ENCODE data around the gene SHISAL1.

DNA sequence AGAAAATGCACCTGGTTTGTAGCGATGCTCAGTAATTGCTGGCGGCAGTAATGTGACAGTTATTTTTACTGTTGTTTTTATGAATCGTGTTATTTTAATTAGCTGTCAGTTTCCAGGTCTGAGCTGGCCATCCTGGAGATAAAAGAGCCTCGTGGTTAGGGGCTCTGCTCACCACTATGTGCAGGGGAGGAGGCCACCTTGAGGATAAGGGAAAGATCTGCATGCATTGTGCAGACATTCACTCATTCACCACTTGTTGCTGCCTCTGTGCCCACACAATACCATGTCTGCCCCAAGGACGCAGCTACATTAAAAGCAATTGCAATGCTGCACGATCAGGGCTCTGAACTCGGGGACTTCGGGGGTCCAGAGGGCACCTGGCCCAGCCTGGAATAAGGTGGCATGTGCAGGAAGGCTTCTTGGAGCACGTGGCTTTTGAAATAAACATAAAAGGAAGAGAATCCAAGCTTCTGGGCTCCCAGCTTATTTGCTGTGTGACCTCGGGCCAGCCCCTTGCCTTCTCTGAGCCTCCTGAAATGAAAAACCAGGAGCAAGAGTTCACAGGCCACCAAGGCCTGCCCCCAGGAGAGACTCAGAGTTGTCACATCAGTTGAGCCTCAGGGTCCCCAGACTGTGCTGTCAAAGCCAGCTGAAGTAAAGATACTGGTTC, 44.7 kb upstream of the SHISAL1 start:
- TF ChIP-seq POLR2A (IDR thresholded peaks at IDR 0.05) (no peak), CTCF (IDR thresholded peaks at IDR 0.05) (no peak)
